ENCODE results near the gene TTYH3.

TTYH3 gene

DNA sequence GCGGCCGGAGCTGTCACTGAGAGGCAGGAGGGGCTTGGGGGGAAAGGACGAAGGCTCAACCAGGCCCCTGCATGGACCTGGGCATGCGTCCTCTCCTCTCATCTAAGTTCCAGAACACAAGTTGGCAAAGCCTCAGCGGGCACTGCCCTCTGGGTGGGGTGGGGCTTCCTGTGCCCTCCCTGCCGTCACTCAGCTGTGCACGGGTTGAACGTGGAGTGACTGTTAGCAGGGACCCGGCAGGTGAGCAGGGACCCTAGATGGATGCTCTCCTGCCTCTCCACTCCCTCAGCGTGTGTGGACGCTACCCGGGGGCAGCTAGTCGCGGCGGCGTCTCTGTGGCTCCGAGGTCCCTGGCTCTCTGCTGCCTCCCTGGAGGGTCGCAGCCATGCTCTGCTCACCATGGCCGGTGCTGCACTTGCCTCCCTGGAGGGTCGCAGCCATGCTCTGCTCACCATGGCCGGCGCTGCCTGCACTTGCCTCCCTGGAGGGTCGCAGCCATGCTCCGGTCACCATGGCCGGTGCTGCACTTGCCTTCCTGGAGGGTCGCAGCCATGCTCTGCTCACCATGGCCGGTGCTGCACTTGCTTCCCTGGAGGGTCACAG lies 36.4 kb upstream of the TTYH3 start:
- in situ Hi-C loops (cut with MboI; ENCODE audit: low sequenced_read_pairs) = no loop called here
- H3K9me3 ChIP-seq = no peaks in the 10 kb centered on the region
- H3K27me3 ChIP-seq (ENCODE audit: low read depth) = no peaks in the 10 kb centered on the region
- no peaks in the 10 kb centered on the region for H3K4me1 ChIP-seq
- H3K36me3 ChIP-seq (replicated peaks) = peaks cover 7% of the 10 kb centered on the region
- no peak for DNase-seq (ENCODE audit: low spot score in 2 of 2)
- H3K4me3 ChIP-seq = no peak overlapping the region

DNA sequence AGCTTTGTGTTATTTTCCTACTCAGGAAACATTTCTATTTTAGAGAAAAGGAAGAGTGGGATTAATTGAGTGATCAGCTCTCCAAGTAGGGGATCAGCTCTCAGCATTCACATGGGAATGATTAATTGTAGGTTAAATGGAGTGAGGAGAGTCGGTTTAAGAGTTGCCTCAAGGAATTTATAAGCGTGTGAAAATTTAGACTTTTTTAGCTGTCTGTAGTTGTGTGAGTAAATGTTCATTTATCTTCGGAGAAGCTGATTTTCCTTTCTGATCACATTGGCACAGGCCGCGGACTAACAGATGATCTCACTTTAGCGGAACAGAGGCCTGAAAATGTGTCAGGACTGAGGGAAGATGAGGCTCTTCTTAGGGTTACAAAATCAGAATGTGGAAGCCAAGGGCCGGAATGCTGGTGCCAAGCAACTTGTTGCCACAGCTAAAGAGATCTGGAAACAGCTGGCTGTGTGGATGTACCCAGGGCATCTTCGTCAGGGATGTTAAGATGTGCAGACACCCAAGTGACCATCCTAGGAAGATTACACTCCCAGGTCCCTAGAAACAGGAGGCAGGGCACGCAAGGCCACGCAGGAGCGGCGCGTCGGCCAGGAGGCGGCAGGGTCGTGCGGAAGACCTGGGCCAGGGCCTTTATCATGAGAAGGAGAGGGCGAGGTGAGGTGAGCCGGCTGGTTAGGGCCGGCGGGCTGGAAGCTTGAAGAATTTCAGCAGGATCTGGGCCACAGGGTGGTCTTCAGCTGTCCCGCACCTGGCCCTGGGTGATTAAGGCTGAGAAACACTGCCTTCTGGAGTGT lies 35.1 kb upstream of the TTYH3 start:
- in situ Hi-C loops (cut with MboI; ENCODE audit: low sequenced_read_pairs) = no loop called here
- Histone ChIP-seq H3K9me3 (no peaks in the 10 kb centered on the region), H3K27me3 (ENCODE audit: low read depth) (no peaks in the 10 kb centered on the region), H3K4me3 (no peak overlapping the region), H3K36me3 (replicated peaks) (peaks cover 7% of the 10 kb centered on the region), H3K4me1 (no peaks in the 10 kb centered on the region)
- DNase-seq (ENCODE audit: low spot score in 2 of 2) = no peak

DNA sequence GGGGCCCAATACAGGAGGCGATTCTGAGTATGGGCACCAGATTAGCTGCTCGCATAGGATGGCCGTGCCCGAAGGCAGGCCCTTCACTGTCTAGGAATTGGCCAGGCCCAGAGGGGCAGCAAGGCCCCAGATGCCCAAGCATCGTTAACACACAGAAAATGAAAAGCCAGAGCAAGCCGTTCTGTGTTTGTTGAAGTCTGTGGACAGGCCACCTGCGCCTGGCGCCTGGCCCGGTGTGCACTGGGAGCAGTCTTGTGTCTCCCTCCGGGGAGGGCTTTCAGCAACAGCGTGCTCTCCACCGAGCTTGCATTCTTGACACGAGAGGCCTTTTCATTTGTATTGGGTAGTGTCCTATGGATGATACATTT lies 34.5 kb upstream of the TTYH3 start:
- Histone ChIP-seq H3K4me3 (no peak overlapping the region), H3K27me3 (ENCODE audit: low read depth) (no peaks in the 10 kb centered on the region), H3K4me1 (no peaks in the 10 kb centered on the region), H3K36me3 (replicated peaks) (peaks cover 7% of the 10 kb centered on the region), H3K9me3 (no peaks in the 10 kb centered on the region)
- DNase-seq (ENCODE audit: low spot score in 2 of 2) = no peak
- in situ Hi-C loops (cut with MboI; ENCODE audit: low sequenced_read_pairs) = no loop called here

DNA sequence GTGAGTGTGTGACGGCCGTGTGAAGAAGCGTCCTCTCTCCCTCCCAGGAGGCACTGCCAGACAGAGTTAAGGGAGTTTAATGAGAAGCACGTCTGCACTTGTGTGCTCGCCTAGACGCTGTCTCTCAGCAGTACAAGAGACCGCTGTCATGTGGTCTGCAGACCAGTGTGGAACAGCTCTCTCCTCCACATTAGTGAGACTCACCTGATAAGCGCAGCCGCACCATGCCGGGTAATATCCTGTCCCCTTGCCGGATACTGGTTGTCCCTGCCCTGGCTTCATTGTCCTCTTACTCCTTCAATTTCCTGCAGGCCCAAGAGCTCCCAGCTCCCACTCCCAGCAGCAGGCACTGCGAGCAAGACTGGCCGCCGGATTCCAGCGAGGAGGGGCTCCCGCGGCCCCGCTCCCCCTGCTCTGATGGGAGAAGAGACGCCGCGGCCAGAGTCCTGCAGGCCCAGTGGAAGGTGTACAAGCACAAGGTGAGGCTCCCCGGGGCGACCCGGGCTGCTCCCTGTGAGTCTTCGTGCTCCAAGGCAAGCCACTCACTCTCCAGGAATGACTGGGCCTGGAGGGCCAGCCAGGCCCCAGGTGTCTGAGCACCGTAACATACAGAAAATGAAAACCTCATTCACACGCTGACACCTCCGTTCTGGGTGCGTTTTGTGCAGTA lies 33.5 kb upstream of the TTYH3 start:
- H3K4me1 ChIP-seq = no peaks in the 10 kb centered on the region
- in situ Hi-C loops (cut with MboI; ENCODE audit: low sequenced_read_pairs) = no loop called here
- no peaks in the 10 kb centered on the region for H3K9me3 ChIP-seq
- H3K36me3 ChIP-seq (replicated peaks) = peaks cover 7% of the 10 kb centered on the region; the same call in 1 of the 2 replicates
- no peak overlapping the region for H3K4me3 ChIP-seq
- H3K27me3 ChIP-seq (ENCODE audit: low read depth) = no peaks in the 10 kb centered on the region
- no peak for DNase-seq (ENCODE audit: low spot score in 2 of 2)

DNA sequence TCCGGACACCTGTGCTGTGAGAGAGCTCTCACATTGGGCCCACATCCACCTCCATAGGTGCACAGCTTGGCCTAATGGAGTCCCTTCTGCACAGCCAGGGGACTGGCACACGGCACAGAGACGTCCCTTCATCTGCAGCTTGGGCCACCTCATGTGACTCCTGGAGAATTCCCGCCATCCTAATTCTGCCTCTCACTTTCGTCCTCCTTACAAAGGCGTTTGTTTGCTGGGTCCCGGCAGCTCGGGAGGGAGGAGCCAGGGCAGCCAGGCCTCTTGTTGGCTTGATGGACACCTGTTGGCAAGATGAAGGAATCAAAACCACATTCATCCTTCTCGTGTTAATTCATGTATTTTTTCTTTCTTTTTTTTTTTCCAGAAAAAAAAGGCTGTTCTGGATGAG lies 30.7 kb upstream of the TTYH3 start:
- DNase-seq (ENCODE audit: low spot score in 2 of 2) = no peak
- Histone ChIP-seq H3K9me3 (no peaks in the 10 kb centered on the region), H3K4me3 (no peak overlapping the region), H3K4me1 (no peaks in the 10 kb centered on the region), H3K36me3 (replicated peaks) (0 out of 2 replicates have a peak, but pooled peaks cover 3% of the 10 kb centered on the region), H3K27me3 (ENCODE audit: low read depth) (no peaks in the 10 kb centered on the region)
- in situ Hi-C loops (cut with MboI; ENCODE audit: low sequenced_read_pairs) = no loop called here

DNA sequence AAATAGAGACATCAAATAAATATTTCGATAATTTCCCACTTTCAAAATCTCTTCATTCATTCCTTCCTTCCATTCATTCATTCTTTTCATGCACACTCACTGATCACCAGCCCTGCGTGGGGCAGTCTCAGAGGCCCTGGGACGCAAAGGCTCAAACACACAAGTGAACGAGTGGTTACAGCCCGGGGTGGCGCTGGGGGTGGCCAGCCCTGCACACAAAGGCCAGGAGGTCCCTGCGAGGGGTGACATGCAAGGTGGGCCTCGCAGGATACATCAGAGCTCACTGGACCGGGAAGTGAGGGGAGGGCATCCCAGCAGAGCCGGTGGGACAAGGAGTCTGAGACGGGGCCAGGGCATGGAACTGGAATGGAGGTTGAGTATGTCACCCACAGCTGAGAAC lies 29.9 kb upstream of the TTYH3 start:
- in situ Hi-C loops (cut with MboI; ENCODE audit: low sequenced_read_pairs) = no loop called here
- H3K4me3 ChIP-seq = no peak overlapping the region
- no peaks in the 10 kb centered on the region for H3K4me1 ChIP-seq
- no peak for DNase-seq (ENCODE audit: low spot score in 2 of 2)
- 0 out of 2 replicates have a peak, but pooled peaks cover 3% of the 10 kb centered on the region for H3K36me3 ChIP-seq (replicated peaks)
- H3K27me3 ChIP-seq (ENCODE audit: low read depth) = no peaks in the 10 kb centered on the region
- no peaks in the 10 kb centered on the region for H3K9me3 ChIP-seq

DNA sequence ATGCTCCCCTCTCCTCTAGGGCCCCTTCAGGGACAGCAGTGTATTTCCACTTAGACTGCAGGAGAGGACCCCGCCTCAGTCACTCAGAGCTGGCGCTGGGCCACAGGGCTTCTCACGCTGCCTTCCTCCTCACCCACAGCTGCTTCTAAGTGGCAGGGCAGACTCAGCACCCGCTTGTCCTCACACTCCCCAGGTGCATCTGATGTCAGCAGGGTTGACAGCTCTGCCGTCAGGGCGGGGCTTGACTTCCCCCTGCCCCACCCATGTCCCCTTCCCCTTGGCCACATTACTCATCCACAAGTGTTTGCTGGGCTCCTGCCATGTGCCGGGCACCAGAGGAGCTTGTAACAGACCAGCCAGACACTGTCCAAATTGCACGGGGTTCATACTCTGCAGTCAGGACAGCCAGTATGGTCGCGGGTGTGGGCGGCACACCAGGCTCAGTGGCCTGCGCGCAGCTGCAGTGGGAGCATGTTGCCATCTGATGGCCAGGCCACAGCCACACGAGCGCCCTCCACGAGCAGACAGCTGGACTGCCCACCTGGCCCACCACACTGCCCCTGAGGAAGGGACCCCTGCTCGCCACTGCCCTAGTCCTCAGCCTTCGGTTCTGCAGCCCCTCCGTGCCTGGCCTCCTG lies 29.3 kb upstream of the TTYH3 start:
- Histone ChIP-seq H3K4me1 (no peaks in the 10 kb centered on the region), H3K27me3 (ENCODE audit: low read depth) (no peaks in the 10 kb centered on the region), H3K9me3 (no peaks in the 10 kb centered on the region), H3K36me3 (replicated peaks) (0 out of 2 replicates have a peak, but pooled peaks cover 3% of the 10 kb centered on the region), H3K4me3 (no peak overlapping the region)
- in situ Hi-C loops (cut with MboI; ENCODE audit: low sequenced_read_pairs) = no loop called here
- DNase-seq (ENCODE audit: low spot score in 2 of 2) = no peak

DNA sequence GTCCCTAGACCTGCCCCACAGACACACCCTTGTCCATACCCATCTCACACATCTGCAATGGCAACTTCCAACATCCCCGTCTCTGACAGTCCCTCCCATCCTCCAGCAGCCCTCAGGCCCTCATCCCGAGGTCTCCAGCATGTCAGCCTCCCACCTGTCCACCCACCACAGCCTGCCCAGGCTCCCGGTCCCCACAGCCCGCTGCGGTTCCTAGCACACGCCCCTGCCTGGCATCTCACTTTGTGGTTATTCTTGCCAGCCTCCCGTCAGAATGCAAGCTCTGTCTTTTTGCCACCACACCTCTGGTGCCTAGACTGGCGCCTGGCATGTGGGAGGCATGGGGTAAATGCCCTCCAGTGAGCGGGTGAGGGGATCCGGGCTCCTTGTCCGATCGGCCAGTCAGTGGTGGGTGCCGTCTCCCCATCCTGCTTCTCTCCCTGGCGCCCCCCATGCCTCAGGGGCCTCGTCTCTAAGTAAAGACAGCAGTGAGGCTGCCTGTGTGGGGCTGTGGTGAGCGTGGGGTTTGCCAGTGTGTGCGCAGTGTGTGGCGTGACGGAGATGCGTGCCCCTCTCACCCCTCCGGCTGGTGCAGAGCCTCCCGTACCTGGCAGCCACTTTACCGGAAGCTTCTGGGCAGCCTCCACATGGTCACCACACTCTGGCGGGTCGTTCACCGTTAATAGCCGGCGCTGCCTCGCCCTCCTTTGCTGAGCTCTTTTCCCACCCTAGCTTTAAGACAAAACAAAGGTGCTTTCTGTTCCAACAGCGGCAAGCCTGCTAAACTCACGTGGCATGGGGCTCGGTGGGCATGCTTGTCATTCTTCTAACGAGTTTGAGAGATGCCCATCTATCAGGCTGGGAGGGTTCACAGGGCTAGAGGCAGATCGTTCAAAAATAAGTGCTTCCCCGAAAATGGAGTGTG lies 28.5 kb upstream of the TTYH3 start:
- Histone ChIP-seq H3K9me3 (no peaks in the 10 kb centered on the region), H3K4me3 (no peak overlapping the region), H3K36me3 (replicated peaks) (0 out of 2 replicates have a peak, but pooled peaks cover 3% of the 10 kb centered on the region), H3K27me3 (ENCODE audit: low read depth) (no peaks in the 10 kb centered on the region), H3K4me1 (no peaks in the 10 kb centered on the region)
- in situ Hi-C loops (cut with MboI; ENCODE audit: low sequenced_read_pairs) = no loop called here
- DNase-seq (ENCODE audit: low spot score in 2 of 2) = no peak

DNA sequence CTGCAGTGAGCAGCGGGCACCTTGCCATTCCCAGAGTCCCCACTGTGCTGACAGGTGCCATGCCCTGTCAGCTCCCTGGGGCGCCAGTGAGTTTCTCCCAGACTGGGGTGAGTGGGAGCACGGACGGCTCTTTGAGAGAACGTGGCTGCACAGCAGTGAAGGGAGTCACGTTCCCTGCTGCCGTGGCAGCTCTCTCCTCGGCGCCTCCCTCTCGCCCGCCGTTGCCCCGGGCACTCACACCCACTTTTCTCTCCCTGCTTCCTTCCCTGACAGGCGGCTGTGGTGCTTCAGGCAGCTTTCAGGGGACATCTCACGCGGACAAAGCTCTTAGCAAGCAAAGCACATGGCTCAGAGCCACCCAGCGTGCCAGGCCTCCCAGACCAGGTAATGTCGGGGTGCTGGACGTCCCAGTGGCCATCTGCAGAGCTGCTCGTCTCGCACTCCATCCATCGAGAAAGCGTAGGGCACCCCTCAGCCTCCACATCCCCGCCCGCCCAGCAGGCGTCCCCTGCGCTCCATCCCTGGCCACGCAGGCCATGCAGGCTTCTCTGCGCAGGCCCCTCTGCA lies 27.1 kb upstream of the TTYH3 start:
- no peaks in the 10 kb centered on the region for H3K9me3 ChIP-seq
- no peaks in the 10 kb centered on the region for H3K36me3 ChIP-seq (replicated peaks)
- H3K4me3 ChIP-seq = no peak overlapping the region
- DNase-seq (ENCODE audit: low spot score in 2 of 2) = no peak
- no peaks in the 10 kb centered on the region for H3K27me3 ChIP-seq (ENCODE audit: low read depth)
- no peaks in the 10 kb centered on the region for H3K4me1 ChIP-seq
- in situ Hi-C loops (cut with MboI; ENCODE audit: low sequenced_read_pairs) = no loop called here

DNA sequence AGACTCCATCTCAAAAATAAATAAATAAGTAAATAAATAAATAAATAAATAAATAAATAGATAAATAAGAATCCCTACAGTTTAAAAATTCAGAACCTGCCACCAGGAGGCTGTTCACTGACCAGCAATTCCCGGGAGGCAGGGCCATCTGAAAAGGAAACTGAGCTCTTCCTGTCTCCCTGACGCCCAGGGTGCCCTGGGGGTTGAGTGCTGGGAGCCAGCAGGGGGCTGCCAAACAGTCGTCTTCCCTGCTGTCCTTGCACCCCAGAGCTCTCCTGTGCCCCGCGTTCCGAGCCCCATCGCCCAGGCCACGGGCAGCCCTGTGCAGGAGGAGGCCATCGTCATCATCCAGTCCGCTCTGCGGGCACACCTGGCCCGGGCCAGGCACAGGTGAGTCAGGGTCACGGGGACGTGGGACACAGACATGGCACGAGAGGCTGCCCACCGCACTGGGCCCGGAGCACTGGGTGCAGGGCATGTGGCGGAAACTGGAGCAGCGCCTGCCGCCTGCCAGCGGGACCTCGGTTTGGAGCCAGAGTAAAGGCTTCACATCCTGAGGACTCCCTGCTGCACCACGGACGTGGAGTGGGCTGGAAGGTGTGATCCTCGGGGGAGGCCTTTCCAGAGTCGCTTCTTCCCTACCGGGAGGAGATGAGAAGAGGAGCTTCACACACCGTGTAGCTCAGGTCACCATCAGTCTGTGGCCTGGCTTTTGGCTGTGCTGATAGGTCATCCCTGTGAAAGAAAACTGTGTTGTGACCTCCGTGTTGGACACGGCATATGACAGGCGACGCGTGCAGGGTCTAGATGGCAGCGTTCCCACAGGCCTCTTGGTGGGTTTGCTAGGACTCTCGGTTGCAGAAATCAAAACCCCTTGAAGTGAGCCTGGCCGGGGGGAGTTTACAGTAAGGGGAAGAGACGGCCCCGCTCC lies 25.9 kb upstream of the TTYH3 start:
- H3K27me3 ChIP-seq (ENCODE audit: low read depth) = no peaks in the 10 kb centered on the region
- H3K36me3 ChIP-seq (replicated peaks) = no peaks in the 10 kb centered on the region
- no peaks in the 10 kb centered on the region for H3K4me1 ChIP-seq
- in situ Hi-C loops (cut with MboI; ENCODE audit: low sequenced_read_pairs) = no loop called here
- no peaks in the 10 kb centered on the region for H3K9me3 ChIP-seq
- DNase-seq (ENCODE audit: low spot score in 2 of 2) = no peak
- no peak overlapping the region for H3K4me3 ChIP-seq

DNA sequence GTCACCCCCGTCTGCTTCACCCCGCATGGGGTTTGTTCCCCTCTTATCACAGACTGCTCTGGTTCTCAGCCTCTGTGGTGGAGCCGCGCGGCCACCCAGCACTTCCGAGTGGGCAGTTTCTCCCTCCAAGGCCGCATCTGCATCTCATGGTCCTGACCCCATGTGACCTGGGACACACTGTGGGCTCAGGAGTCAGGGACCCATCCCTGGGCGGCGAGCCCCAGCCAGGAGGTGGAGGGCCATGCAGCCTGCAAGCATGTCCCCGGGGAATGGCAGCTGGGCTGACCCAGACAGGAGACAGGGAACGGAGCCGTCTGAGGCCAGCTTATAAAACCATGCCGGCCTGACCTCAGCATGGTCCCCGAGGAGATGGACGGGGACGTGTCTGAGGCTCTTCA lies 25.2 kb upstream of the TTYH3 start:
- H3K4me3 ChIP-seq = no peak overlapping the region
- in situ Hi-C loops (cut with MboI; ENCODE audit: low sequenced_read_pairs) = no loop called here
- H3K27me3 ChIP-seq (ENCODE audit: low read depth) = no peaks in the 10 kb centered on the region
- no peaks in the 10 kb centered on the region for H3K9me3 ChIP-seq
- no peaks in the 10 kb centered on the region for H3K36me3 ChIP-seq (replicated peaks)
- no peaks in the 10 kb centered on the region for H3K4me1 ChIP-seq
- DNase-seq (ENCODE audit: low spot score in 2 of 2) = no peak

Data from HAP-1 (cell line).